HEK293 (cell line): ENCODE measurements around the gene SMAD1.

Experiments used
- CTCF ChIA-PET: fragments of 350-600 bp; formaldehyde crosslinking; extraction: SDS; loops from one replicate; lab custom pipeline; 2021; ENCODE audit warnings: antibody characterized with exemption; lab: Yijun Ruan, JAX
- POLR2A ChIA-PET: fragments of 300-600 bp; formaldehyde crosslinking; extraction: SDS; loops from one replicate; lab custom pipeline; 2020; ENCODE audit warnings: antibody characterized with exemption, inconsistent platforms; lab: Yijun Ruan, JAX
- H3K27ac ChIP-seq: fragments of 200-500 bp; sonication (Bioruptor generic); 2 replicates; pipeline ENCODE4 v1.5.1; 2014; ENCODE audit warnings: low read depth, low read length, control low read depth, inconsistent platforms; ENCODE audit errors: extremely low read depth
- H3K36me3 ChIP-seq, 2 experiments: fragments of 200-500 bp in 1 of 2; sonication (Bioruptor generic) in 1 of 2; 1 replicate in 1 of 2; 2 replicates in 1 of 2; pipeline ENCODE4 v1.5.1; 2014 to 2017; ENCODE audit warnings: inconsistent platforms in 2 of 2, low read length in 2 of 2; ENCODE audit not compliant: control insufficient read depth in 2 of 2, insufficient read depth in 1 of 2
- H3K4me1 ChIP-seq: fragments of 200-500 bp; sonication (Bioruptor generic); 2 replicates; pipeline ENCODE4 v1.5.1; 2014; ENCODE audit warnings: mild to moderate bottlenecking, low read length, inconsistent platforms; ENCODE audit not compliant: control insufficient read depth, insufficient read depth
- H3K4me3 ChIP-seq: 2 replicates; pipeline ENCODE4 v1.5.1; 2011; ENCODE audit warnings: low read depth, mild to moderate bottlenecking, control low read depth, low read length, moderate library complexity
- H3K9me3 ChIP-seq: fragments of 200-500 bp; sonication (Bioruptor generic); 2 replicates; pipeline ENCODE4 v1.5.1; 2014; ENCODE audit warnings: low read depth, low read length, inconsistent platforms; ENCODE audit not compliant: control insufficient read depth, insufficient read depth
- AEBP2 ChIP-seq: fragments of 450-650 bp; formaldehyde crosslinking; IDR thresholded peaks from 2 replicates; pipeline ENCODE4 v1.5.1; 2016; ENCODE audit warnings: missing biosample characterization, missing genetic modification characterization, borderline replicate concordance
- GFI1B ChIP-seq: fragments of 450-650 bp; formaldehyde crosslinking; IDR thresholded peaks from 2 replicates; pipeline ENCODE4 v1.5.1; 2016; ENCODE audit warnings: missing biosample characterization, missing genetic modification characterization
- PBX3 ChIP-seq: sonication (generic); formaldehyde crosslinking; IDR thresholded peaks from 2 replicates; pipeline ENCODE4 v1.8.1; 2022; ENCODE audit warnings: mild to moderate bottlenecking, moderate library complexity, missing genetic modification reagents
- PRDM4 ChIP-seq: fragments of 450-650 bp; formaldehyde crosslinking; IDR thresholded peaks from 2 replicates; pipeline ENCODE4 v1.5.1; 2017; ENCODE audit warnings: missing biosample characterization, missing genetic modification characterization
- YY2 ChIP-seq: fragments of 450-650 bp; formaldehyde crosslinking; IDR thresholded peaks from 2 replicates; pipeline ENCODE4 v1.5.1; 2016; ENCODE audit warnings: missing biosample characterization, missing genetic modification characterization
- ZFP69B ChIP-seq: fragments of 450-650 bp; formaldehyde crosslinking; IDR thresholded peaks from 2 replicates; pipeline ENCODE4 v1.5.1; 2016; ENCODE audit warnings: missing biosample characterization, missing genetic modification characterization
- ZNF140 ChIP-seq: fragments of 450-650 bp; formaldehyde crosslinking; IDR thresholded peaks from 2 replicates; pipeline ENCODE4 v1.5.1; 2016; ENCODE audit warnings: missing biosample characterization, missing genetic modification characterization
- ZNF214 ChIP-seq: fragments of 450-650 bp; formaldehyde crosslinking; IDR thresholded peaks from 2 replicates; pipeline ENCODE4 v1.5.1; 2017; ENCODE audit warnings: missing biosample characterization, mild to moderate bottlenecking, missing genetic modification characterization, borderline replicate concordance
- ZNF280C ChIP-seq: fragments of 450-650 bp; formaldehyde crosslinking; IDR thresholded peaks from 2 replicates; pipeline ENCODE4 v1.5.1; 2016; ENCODE audit warnings: missing biosample characterization, missing genetic modification characterization
- ZNF341 ChIP-seq: fragments of 450-650 bp; formaldehyde crosslinking; IDR thresholded peaks from 2 replicates; pipeline ENCODE4; 2016; ENCODE audit warnings: low read depth, missing biosample characterization, missing genetic modification characterization
- ZNF416 ChIP-seq: fragments of 450-650 bp; formaldehyde crosslinking; IDR thresholded peaks from 2 replicates; pipeline ENCODE4 v1.5.1; 2016; ENCODE audit warnings: missing biosample characterization, missing genetic modification characterization
- ZNF571 ChIP-seq: fragments of 450-650 bp; formaldehyde crosslinking; IDR thresholded peaks from 2 replicates; pipeline ENCODE4 v1.5.0; 2017; ENCODE audit warnings: missing biosample characterization, missing genetic modification characterization
- ZNF580 ChIP-seq: fragments of 450-650 bp; formaldehyde crosslinking; IDR thresholded peaks from 2 replicates; pipeline ENCODE4 v1.5.1; 2016; ENCODE audit warnings: missing biosample characterization, missing genetic modification characterization
- ZNF76 ChIP-seq: fragments of 450-650 bp; formaldehyde crosslinking; IDR thresholded peaks from 2 replicates; pipeline ENCODE4; 2016; ENCODE audit warnings: low read depth, missing biosample characterization, missing genetic modification characterization, borderline replicate concordance
- ZSCAN18 ChIP-seq: fragments of 450-650 bp; formaldehyde crosslinking; IDR thresholded peaks from 2 replicates; pipeline ENCODE4 v1.5.1; 2016; ENCODE audit warnings: missing biosample characterization, missing genetic modification characterization
- ZXDB ChIP-seq: fragments of 450-650 bp; formaldehyde crosslinking; IDR thresholded peaks from 2 replicates; pipeline ENCODE4 v1.5.1; 2016; ENCODE audit warnings: missing biosample characterization, missing genetic modification characterization

The SMAD1 gene

GRCh38 chr4:145531223-145531622, 49.6 kb downstream of the SMAD1 start:
- ChIA-PET CTCF (no interaction called here), POLR2A (no interaction called here)

More at GRCh38 chr4:145531223-145531622, 49.6 kb downstream of the SMAD1 start:
- no peaks in the 10 kb centered on the region for H3K4me1 ChIP-seq
- no peak overlapping the region for H3K27ac ChIP-seq
- H3K9me3 ChIP-seq = no peaks in the 10 kb centered on the region
- TF ChIP-seq ZSCAN18 (tag by site-specific recombination) (no peak), GFI1B (tag by site-specific recombination) (no peak), AEBP2 (no peak), ZNF140 (tag by site-specific recombination) (no peak), ZXDB (no peak), ZNF280C (tag by site-specific recombination) (no peak), ZNF341 (tag by site-specific recombination) (no peak), YY2 (no peak), ZNF571 (no peak), PRDM4 (tag by site-specific recombination) (no peak), ZNF580 (tag by site-specific recombination) (no peak), ZNF76 (no peak), ZNF416 (tag by site-specific recombination) (no peak), ZNF214 (tag by site-specific recombination) (no peak), ZFP69B (tag by site-specific recombination) (no peak), PBX3 (CRISPR knock-in tag) (no peak)
- H3K4me3 ChIP-seq = no peak overlapping the region
- H3K36me3 ChIP-seq = no peaks in the 10 kb centered on the region
